22Rv1 (cell line): ENCODE measurements around the gene CEP131.
"Not testable (repeated sequence)": the region's sequence is repeated elsewhere in the genome, so short reads cannot be mapped to it uniquely, and the experiment has no call there.

Experiments used
- H3K27ac ChIP-seq: fragments of 450-650 bp; 2 replicates; pipeline ENCODE4 v1.5.1; 2017
- CTCF ChIP-seq: fragments of 450-650 bp; IDR thresholded peaks from 2 replicates; pipeline ENCODE4 v1.5.1; 2017; ENCODE audit warnings: mild to moderate bottlenecking
- ZFX ChIP-seq: fragments of 450-650 bp; IDR thresholded peaks from 2 replicates; pipeline ENCODE4 v1.6.1; 2017; ENCODE audit warnings: antibody characterized with exemption, borderline replicate concordance

The CEP131 gene

GRCh38 chr17:81229666-81229920 lies 6.8 kb upstream of the CEP131 start:
- H3K27ac ChIP-seq: no peak overlapping the region
- no peak for TF ChIP-seq ZFX
- no peak for TF ChIP-seq CTCF

GRCh38 chr17:81228834-81229665 lies 6.3 kb upstream of the CEP131 start:
- H3K27ac ChIP-seq: no peak overlapping the region
- TF ChIP-seq CTCF: no peak
- TF ChIP-seq ZFX: no peak

- H3K27ac ChIP-seq: no peak overlapping the region
Measured at GRCh38 chr17:81228420-81228819, 5.7 kb upstream of the CEP131 start.

GRCh38 chr17:81227630-81228029 lies 4.9 kb upstream of the CEP131 start:
- H3K27ac ChIP-seq: not testable (repeated sequence)

More at GRCh38 chr17:81228420-81228819, 5.7 kb upstream of the CEP131 start:
- no peak for TF ChIP-seq CTCF

GRCh38 chr17:81223762-81224130 lies 981 bp upstream of the CEP131 start:
- TF ChIP-seq CTCF (no peak), ZFX (no peak)
- H3K27ac ChIP-seq: peak overlapping the region; percentile 53

GRCh38 chr17:81222620-81222905 lies 202 bp downstream of the CEP131 start:
- H3K27ac ChIP-seq: peak overlapping the region; percentile 41
- TF ChIP-seq CTCF (no peak), ZFX (no peak)

- H3K27ac ChIP-seq: peak overlapping the region; percentile 41
- TF ChIP-seq ZFX (no peak), CTCF (no peak)
Measured at GRCh38 chr17:81221842-81222619, 734 bp downstream of the CEP131 start.

- no peak for TF ChIP-seq ZFX
- no peak for TF ChIP-seq CTCF
- H3K27ac ChIP-seq: no peak overlapping the region
Measured at GRCh38 chr17:81221371-81221841, 1.4 kb downstream of the CEP131 start.
